GM10266 (cell line): ENCODE results near the gene CCDC8.

Source experiments
- DNase-seq: peaks from one replicate; pipeline ENCODE4 v3.0.0; 2012; ENCODE audit errors: extremely low spot score
- TF ChIP-seq, protein P1 (sequence below): IDR thresholded peaks from 2 replicates; pipeline ENCODE4 v1.5.1; 2012; ENCODE audit warnings: mild to moderate bottlenecking, low read depth; ENCODE audit not compliant: control insufficient read depth, insufficient read depth; ENCODE audit errors: missing control alignments

The CCDC8 gene, protein sequence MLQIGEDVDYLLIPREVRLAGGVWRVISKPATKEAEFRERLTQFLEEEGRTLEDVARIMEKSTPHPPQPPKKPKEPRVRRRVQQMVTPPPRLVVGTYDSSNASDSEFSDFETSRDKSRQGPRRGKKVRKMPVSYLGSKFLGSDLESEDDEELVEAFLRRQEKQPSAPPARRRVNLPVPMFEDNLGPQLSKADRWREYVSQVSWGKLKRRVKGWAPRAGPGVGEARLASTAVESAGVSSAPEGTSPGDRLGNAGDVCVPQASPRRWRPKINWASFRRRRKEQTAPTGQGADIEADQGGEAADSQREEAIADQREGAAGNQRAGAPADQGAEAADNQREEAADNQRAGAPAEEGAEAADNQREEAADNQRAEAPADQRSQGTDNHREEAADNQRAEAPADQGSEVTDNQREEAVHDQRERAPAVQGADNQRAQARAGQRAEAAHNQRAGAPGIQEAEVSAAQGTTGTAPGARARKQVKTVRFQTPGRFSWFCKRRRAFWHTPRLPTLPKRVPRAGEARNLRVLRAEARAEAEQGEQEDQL

DNA sequence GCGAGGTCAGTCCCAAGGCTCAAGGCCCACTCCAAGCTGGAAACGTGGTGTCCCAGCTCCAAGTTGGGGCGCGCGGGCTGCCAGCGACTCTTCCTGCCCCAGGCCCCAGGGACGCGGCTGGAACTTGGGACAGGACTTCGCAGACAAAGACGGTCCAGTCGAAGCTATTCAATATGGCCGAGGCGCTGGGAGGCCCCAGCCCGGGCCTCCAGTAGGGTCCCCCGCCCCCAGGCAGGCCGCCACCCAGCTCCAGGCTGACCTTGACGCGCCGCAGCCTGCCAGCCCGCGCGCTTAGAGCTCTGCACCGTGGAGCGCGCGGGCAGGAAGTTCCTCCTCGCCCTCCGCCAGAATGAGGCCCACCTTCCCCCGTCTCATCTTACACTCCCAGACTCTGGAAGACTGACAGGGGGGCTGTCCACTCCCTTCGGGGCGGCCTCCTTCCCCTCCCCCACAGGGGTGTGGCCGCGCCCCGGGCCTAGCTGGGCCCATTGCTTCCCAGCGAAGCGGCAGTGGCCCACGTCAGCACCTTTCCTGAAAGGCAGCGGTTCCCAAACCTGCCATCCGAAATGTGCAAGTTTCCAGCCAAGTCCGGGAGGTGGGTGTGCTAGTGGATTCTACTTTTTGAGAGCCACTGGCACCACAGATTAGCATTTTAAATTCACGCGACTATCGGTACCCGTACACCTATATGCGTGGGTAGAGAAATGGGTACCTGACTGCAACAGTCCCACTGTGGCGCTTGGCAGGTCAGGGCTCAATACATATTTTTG is at the start of gene CCDC8:
Gene CCDC8, minus strand, starts transcription at position 303 of the 770 bp plus-strand sequence. CDS start 754 bp downstream, outside the sequence.
- TF ChIP-seq, protein P1, sequence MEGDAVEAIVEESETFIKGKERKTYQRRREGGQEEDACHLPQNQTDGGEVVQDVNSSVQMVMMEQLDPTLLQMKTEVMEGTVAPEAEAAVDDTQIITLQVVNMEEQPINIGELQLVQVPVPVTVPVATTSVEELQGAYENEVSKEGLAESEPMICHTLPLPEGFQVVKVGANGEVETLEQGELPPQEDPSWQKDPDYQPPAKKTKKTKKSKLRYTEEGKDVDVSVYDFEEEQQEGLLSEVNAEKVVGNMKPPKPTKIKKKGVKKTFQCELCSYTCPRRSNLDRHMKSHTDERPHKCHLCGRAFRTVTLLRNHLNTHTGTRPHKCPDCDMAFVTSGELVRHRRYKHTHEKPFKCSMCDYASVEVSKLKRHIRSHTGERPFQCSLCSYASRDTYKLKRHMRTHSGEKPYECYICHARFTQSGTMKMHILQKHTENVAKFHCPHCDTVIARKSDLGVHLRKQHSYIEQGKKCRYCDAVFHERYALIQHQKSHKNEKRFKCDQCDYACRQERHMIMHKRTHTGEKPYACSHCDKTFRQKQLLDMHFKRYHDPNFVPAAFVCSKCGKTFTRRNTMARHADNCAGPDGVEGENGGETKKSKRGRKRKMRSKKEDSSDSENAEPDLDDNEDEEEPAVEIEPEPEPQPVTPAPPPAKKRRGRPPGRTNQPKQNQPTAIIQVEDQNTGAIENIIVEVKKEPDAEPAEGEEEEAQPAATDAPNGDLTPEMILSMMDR = no peak
- no peak for DNase-seq

DNA sequence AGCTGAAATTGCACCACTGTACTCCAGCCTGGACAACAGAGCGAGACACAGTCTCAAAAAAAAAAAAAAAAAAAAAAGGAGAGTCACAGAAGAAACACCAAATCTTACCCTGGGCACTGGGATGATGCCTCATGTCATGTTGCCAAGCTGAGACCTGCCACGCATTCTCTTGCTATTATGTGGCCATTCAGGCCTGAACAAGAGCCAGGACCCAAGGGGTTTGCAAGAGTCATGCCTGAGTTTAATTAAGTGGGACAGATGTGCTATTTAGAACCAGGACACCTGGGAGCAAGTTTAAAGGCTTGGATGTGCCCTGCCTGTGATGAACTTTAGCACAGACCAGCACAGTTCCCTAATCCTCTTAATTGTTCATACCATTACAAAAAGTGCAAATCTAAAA is 48.2 kb upstream of the CCDC8 start:
- TF ChIP-seq, protein P1 = no peak
- DNase-seq = no peak

DNA sequence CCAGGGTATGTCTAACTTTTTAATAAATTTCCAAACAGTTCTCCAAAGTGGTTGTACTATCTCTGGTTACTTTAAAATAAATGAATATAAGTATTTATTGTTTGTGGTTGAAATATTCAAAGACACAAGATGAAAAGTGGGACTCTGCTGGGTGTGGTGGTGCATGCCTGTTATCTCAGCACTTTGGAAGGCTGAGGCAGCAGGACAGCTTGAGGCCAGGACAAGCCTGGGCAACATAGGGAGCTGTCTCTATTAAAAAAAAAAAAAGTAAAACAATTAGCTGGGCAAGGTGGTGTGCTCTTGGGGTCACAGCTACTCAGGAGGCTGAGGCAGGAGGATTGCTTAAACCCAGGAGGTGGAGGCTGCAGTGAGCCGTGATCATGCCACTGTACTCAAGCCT is 47.6 kb upstream of the CCDC8 start:
- no peak for DNase-seq
- TF ChIP-seq, protein P1 = no peak

DNA sequence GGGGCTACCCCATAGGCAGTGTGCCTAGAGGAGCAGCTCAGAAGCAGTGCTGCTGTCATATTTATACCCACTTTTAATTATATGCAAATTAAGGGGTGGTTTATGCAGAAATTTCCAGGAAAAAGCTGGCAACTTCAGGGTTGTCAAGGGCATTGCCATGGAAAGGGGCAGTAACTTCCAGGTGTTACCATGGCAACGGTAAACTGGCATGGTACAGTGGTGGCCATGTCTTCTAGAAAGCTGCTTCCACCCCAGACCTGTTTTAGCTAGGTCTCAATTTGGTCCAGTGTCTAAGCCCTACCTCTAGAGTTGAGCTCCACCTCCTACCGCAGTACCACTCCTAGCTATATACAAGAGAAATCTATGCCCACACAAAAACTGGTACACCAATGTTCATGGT is 46.7 kb upstream of the CCDC8 start:
- TF ChIP-seq, protein P1 = no peak
- no peak for DNase-seq

DNA sequence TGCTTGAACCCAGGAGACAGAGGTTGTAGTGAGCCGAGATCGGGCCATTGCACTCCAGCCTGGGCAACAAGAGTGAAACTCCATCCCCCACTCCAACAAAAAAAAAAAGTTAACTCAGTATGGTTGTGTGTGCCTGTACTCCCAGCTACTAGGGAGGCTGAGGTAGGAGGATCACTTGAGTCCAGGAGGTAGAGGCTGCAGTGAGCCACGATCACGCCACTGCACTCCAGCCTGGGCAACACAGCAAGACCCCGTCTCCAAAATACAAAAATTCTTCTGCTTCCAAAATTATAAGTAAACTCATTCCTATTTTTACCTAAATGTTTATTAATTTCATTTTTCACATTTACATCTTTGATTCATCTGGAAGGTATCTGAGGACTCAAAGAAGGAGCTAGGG is 43.6 kb upstream of the CCDC8 start:
- DNase-seq = no peak
- TF ChIP-seq, protein P1 = no peak

DNA sequence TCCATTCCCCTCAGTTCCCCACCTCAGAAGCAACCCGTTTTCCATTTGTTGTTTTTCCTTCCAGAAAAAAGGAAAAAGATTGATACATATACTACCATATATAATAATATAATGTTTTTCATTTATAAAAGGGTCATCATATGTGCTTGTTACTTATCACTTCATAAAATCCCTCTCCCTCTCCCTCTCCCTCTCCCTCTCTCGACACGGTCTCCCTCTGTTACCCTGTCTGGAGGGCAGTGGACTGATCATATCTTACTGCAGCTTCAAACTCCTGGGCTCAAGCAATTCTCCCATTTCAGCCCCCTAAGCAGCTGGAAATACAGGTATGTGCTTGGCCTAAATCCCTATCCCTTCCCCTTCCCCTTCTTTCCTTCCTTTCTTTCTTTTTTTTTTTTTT is 40.9 kb upstream of the CCDC8 start:
- DNase-seq = no peak
- TF ChIP-seq, protein P1 = no peak
